ENCODE measurements around the gene RAPGEF4.

The RAPGEF4 gene

DNA sequence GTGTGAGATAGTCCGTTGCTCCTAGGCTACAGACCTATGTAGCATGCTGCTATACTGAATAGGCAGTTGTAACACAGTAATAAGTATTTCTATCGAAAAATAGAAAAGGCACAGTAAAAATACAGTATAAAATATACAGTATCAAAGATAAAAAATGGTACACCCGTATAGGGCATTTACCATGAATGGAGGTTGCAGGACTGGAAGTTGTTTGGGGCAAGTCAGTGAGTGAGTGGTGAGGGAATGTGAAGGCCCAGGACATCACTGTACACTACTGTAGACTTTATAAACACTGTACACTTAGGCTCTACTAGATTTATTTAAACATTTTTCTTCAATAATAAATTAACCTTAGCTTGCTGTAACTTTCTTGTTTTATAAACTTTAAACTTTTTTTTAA is 343.5 kb downstream of the RAPGEF4 start:
- DNase-seq = no peak
- TF ChIP-seq, protein P1, sequence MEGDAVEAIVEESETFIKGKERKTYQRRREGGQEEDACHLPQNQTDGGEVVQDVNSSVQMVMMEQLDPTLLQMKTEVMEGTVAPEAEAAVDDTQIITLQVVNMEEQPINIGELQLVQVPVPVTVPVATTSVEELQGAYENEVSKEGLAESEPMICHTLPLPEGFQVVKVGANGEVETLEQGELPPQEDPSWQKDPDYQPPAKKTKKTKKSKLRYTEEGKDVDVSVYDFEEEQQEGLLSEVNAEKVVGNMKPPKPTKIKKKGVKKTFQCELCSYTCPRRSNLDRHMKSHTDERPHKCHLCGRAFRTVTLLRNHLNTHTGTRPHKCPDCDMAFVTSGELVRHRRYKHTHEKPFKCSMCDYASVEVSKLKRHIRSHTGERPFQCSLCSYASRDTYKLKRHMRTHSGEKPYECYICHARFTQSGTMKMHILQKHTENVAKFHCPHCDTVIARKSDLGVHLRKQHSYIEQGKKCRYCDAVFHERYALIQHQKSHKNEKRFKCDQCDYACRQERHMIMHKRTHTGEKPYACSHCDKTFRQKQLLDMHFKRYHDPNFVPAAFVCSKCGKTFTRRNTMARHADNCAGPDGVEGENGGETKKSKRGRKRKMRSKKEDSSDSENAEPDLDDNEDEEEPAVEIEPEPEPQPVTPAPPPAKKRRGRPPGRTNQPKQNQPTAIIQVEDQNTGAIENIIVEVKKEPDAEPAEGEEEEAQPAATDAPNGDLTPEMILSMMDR (IDR thresholded peaks at IDR 0.05; ENCODE audit: low read depth, low read length) = no peak
- Histone ChIP-seq H3K9me3 (no peaks in the 10 kb centered on the region), H3K27me3 (no peaks in the 10 kb centered on the region), H3K36me3 (no peaks in the 10 kb centered on the region), H3K4me3 (ENCODE audit: low read depth, low read length) (no peak overlapping the region), H3K4me1 (no peaks in the 10 kb centered on the region)

DNA sequence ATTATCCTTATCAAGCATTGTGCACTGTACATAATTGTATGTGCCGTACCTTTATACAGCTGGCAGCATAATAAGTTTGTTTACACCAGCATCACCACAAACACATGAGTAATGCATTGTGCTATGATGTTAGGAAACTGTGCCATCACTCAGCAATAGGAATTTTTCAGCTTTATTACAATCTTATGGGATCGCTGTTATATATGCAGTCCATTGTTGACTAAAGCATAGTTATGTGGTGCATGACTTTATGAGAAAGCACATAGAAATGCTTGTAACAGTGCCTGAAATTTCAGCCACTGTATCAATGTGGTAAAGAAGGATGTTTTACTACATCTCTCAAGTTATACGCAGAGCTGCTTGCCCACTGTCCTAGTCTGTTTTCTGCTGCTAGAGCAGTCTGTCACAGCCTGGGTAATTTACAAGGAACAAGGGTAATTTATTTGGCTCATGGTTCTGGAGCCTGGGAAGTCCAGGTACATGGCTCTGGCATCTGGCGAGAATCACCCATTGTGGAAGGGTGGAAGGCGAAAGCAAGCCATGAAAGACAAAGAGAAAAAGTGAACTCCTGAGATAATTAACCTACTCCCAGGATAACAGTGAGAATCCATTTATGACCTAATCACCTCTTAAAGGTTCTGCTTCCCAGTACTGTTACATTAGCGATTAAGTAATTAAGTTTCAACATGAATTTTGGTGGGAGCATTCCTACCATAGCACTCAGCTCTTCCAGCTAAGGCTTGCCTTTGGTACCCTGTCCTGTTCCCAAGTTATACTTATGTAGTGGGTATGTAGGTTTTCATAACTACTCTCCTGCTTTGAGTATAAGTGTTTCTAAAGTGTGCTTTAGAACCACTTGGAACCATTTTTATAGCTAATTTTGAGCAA is 344.6 kb downstream of the RAPGEF4 start:
- Histone ChIP-seq H3K27me3 (no peaks in the 10 kb centered on the region), H3K4me1 (no peaks in the 10 kb centered on the region)
- DNase-seq = no peak

GRCh38 chr2:173086518-173087213 is 351.0 kb downstream of the RAPGEF4 start:
- H3K4me3 ChIP-seq (ENCODE audit: low read depth, low read length) = no peak overlapping the region
- H3K4me1 ChIP-seq = no peaks in the 10 kb centered on the region
- no peaks in the 10 kb centered on the region for H3K27me3 ChIP-seq
- DNase-seq = no peak
- no peaks in the 10 kb centered on the region for H3K9me3 ChIP-seq
- H3K36me3 ChIP-seq = no peaks in the 10 kb centered on the region
- TF ChIP-seq, protein P1 (IDR thresholded peaks at IDR 0.05; ENCODE audit: low read depth, low read length) = no peak

More for the DNA sequence above, 344.6 kb downstream of the RAPGEF4 start:
- H3K9me3 ChIP-seq = no peaks in the 10 kb centered on the region
- no peaks in the 10 kb centered on the region for H3K36me3 ChIP-seq
- TF ChIP-seq, protein P1 (IDR thresholded peaks at IDR 0.05; ENCODE audit: low read depth, low read length) = no peak
- H3K4me3 ChIP-seq (ENCODE audit: low read depth, low read length) = no peak overlapping the region

DNA sequence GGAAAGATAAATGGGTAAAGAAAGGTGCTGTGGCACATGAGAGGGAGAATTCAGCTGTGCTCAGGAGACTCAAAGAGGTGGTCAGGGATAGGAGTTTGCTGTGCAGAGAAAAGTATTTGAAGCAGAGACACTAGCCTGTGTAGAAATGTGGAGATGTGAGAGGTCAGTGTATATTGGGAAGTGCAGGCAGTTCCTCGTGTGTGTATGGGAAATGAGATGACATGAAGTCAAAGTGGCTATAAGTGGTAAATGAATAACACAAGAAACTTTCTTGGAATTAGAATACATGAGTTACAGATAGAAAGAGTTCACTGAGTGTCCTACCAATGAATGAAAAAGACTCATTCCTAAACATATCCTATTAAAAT is 351.6 kb downstream of the RAPGEF4 start:
- no peaks in the 10 kb centered on the region for H3K9me3 ChIP-seq
- no peaks in the 10 kb centered on the region for H3K36me3 ChIP-seq
- DNase-seq = no peak
- no peak overlapping the region for H3K4me3 ChIP-seq (ENCODE audit: low read depth, low read length)
- H3K4me1 ChIP-seq = no peaks in the 10 kb centered on the region
- TF ChIP-seq, protein P1 (IDR thresholded peaks at IDR 0.05; ENCODE audit: low read depth, low read length) = no peak
- no peaks in the 10 kb centered on the region for H3K27me3 ChIP-seq

GRCh38 chr2:173087793-173088496 is 352.3 kb downstream of the RAPGEF4 start:
- Histone ChIP-seq H3K36me3 (no peaks in the 10 kb centered on the region), H3K4me1 (no peaks in the 10 kb centered on the region), H3K9me3 (no peaks in the 10 kb centered on the region), H3K27me3 (no peaks in the 10 kb centered on the region), H3K4me3 (ENCODE audit: low read depth, low read length) (no peak overlapping the region)
- DNase-seq = no peak
- TF ChIP-seq, protein P1 (IDR thresholded peaks at IDR 0.05; ENCODE audit: low read depth, low read length) = no peak

Measured in BE2C (cell line).